ENCODE data around the gene TTC39B.
"Not testable (repeated sequence)": the region's sequence is repeated elsewhere in the genome, so short reads cannot be mapped to it uniquely, and the experiment has no call there.

TTC39B gene

DNA sequence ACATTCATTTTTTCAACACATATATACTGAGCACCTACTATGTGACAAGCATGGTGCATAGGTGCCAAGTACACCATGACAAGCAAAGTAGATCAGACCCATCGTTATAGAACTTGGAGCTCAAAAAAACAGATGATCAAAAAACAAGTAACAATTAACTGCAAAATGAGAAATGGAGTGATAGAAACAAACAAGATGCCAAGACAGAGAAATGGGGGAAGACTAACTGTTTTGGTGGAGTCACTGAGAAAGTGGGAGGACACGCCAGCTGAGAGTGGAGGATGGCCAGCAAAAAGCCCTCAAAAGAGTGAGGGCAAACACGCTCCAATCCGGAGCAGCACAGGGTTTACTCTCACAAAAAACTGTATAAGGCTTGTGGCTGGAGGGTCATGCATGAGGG, 50.6 kb downstream of the TTC39B start:
- no peak for DNase-seq

GRCh38 chr9:15253786-15254185, 53.2 kb downstream of the TTC39B start:
- no peak for DNase-seq

DNA sequence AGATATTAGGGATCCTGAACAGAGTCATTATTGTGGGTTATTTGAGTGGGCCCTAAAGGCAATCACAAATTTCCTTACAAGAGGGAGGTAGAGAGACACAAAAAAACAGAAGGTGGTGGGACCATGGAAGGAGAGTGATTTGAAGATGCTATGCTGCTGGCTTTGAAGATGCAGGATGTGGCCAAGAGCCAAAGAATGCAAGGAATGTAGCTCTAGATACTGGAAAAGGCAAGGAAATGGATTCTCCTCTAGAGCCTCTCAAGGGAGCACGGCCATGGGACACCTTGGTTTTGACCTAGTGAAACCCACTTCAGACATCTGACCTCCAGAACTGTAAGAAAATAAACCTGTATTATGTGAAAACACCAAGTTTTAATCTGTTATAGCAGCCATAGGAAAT, 53.8 kb downstream of the TTC39B start:
- DNase-seq, result no peak

DNA sequence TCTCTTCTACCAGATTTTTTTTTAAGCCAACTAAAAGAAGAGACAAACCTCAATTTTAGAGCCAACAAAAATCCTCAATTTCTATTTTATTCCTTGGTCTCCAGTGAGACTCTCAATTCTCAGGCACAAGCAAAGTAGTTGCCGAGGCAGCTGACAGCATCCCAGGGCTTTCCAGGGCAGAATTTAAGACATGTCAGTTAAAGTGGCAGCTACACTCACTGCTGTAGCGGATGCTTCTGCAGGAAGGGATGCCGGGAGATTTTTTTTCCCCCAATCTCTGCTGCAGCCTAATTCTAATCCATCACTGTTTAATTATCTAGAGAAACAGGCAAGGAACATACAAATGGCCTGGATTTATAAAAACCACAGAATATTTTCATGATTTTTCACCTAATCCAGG, 57.0 kb downstream of the TTC39B start:
- DNase-seq, result no peak

GRCh38 chr9:15249042-15249818, 57.8 kb downstream of the TTC39B start:
- DNase-seq, result no peak

DNA sequence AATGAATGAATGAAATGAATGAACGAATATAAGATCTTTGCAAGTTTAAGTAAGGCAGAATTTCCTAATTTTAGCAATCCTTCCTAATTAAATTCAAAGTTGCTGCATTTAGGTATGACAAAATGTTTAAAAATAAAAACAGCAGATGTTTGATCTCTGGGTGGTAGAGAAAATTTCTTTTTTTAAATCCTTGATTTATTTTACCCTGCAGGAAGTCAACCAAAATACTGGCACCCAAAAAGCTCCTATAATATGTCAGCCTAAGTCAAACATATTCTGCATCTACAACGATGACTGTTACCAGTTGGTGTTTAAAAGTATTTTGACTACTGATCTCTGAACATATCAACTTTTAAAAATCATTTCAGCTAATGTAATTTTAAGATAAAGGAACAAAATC, 58.4 kb downstream of the TTC39B start:
- no peak for DNase-seq

DNA sequence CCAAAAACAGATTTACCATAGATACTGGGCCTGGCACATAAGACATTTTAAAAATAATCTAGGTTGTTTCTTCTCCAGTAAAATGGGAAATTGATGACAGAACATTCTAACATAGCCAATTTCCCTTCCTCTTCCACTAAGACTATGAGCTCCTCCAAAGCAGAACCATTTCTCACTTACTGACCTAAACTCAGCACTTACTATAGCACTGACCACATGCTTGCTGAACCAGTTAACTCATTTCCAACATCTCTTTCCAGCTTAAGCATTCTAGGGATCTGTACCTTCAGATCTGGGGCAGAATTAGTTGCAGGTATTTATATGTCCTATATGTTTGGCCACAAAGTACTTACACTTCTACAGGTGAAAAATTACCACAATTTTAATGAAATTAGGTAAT, 58.9 kb downstream of the TTC39B start:
- no peak for DNase-seq

DNA sequence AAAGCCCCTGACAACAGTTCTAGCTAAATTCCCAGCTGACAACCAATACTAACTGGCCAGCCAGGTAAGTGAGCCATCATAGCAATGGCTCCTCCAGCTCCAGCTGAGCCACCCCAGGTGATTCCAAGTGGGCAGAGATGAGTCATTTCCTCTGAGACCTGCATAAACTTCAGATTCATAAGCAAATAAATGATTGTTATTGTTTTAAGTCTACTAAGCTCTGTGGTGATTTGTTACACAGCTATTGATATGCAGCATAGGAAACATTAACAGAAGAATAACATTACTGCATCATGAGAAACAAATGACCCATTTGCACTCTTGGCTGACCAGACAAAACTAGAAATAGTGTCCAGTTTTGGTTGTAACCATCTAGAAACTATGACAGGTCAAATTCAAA, 60.3 kb downstream of the TTC39B start:
- peak; percentile 7 for DNase-seq

GRCh38 chr9:15246243-15246642, 60.8 kb downstream of the TTC39B start:
- no peak for DNase-seq

DNA sequence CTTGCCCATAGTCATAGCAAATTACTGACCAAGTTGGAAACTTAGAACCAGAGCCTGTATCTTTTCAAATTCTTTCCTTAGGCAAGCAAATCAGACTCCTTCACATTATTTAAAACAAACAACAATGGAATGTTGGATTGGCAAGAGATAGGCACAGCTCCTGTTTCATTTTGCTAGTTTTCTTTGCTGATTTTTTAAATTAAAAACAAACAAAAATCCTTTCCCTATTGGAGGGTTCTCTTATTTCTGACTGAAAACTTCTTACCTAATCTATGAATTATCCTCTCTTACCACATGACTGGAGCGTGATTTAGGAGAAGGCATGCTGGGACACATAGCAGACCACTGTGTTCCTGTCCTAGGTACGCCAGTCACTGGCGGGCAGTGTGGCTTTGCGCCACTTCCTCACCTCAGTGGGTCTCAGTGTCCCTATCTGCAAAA, 63.0 kb downstream of the TTC39B start:
- no peak for DNase-seq

DNA sequence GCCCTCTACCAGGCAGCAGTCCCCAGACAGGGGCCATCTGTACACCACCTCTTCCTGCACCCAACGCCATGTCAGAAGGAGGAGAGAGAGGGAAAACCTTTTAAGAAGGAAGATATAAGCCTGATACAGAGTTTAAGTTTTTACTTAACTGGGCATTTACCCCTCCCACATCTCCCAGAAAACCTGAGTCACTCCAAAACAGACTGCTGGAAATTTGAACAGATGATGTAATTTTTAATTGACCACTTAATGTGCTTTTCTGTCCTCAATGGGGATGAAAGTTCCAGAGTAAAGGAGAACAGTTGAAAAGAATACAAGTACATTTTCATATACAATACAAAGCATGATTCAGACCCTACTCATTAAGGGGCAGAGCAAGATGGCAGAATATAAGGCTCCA, 63.9 kb downstream of the TTC39B start:
- no peak for DNase-seq

- no peak for DNase-seq
Measured at GRCh38 chr9:15240927-15241326, 66.1 kb downstream of the TTC39B start.

DNA sequence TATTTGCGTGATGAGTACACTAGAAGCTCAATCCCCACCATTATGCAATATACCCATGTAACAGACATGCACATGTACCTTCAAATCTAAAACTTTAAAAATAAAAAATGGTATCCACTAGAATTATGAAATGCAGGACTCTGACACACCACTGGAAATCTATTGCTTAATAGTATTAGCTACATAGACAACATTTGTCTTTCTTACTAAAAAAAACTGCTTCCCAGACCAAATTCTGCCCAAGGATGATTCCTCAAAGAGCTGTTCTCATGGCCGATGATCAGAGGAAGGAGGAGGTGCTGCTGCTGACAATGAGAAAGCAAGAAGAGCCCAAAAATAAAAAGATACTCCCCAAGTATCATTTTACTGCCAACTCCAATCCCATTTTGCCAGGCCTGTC, 67.2 kb downstream of the TTC39B start:
- no peak for DNase-seq

DNA sequence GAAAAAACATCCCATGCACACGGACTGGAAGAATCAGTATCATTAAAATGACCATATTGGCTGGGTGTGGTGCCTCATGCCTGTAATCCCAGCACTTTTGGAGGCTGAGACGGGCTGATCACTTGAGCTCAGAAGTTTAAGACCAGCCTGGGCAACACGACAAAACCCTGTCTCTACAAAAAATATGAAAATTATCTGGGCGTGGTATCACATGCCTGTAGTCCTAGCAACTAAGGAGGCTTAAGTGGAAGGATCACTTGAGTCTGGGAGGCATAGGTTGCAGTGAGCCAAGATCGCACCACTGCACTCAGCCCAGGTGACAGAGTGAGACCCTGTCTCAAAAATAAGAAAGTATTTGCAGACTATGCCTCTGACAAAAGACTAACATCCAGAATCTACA, 68.4 kb downstream of the TTC39B start:
- no peak for DNase-seq

DNA sequence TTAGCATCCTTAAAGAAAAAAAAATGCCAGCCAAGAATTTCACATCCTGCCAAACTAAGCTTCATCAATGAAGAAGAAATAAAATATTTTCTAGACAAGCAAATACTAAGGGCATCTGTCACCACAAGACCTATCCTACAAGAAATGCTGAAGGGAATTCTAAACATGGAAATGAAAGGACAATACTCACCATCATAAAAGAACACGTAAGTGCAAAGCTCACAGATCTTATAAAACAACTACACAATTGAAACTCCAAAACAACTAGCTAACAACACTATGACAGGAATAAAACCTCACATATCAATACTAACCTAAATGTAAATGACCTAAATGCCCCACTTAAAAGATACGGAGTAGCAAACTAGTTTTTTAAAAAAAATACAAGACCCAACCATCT, 71.4 kb downstream of the TTC39B start:
- no peak for DNase-seq

GRCh38 chr9:15233941-15234490, 73.0 kb downstream of the TTC39B start:
- not testable (repeated sequence) for DNase-seq

DNA sequence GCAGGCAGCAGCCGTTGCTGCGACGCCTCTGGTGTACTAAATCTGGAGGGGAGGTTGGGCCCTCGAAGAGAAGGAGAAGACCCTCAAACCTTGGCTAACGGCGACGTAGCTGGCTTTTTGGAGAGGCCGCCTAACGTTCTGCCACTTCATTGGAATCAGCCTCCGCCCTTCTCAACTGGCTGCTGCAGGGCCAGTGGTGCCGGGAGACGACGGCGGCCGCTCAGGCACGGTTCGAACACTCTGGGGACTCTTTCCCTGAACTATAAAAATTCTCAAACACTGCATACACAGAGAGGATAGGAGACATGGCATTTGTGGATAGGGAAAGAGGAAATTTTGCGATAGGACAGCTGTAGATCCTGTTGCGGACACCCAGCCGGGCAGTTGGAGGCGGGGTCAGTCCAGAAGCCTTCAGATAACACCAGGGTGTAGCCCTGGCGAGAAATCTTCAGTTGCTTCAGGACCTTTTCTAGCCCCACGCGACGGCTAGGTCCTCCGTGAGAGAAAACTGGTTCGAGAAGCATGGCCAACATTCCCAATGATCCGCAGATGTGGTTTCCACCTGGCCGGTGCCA, 74.2 kb downstream of the TTC39B start:
- DNase-seq, result not testable (repeated sequence)

DNA sequence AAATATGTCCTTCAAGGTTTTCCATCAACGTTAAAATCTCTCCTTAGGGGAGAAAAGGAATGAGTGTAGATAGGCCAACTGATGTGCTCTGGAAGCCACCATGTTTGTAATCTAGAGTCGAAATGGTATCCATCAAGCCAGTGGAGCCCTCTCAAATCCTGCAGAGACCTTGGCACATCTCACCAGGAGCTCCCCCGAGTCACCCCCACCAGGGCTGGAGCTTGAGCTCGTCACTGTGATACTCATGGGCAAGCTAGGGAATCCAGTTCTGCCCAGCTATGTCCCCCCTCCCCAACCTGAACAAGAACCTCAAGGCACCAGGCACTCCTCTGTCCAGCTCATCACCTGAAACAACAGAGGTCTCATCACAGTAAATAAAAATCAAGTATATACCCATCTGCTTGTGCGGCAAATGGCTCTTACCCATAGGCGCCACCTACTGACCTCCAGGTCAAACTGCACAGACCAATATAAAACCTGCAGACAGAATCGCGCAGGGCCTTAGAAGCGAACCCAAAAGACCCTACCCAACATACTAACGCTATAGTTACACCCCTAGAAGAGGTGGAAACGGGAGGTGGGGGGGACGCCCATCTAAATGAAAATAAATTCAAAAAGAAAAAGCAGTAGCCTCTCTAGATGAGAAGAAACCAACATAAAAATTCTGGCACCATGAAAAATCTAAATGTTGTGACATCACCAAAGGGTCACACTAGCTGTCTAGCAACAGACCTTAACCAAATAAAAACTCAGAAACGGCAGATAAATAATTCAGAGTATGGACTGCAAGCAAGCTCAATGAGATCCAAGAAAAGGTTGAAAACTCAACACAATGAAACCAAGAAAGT, 75.0 kb downstream of the TTC39B start:
- DNase-seq, result peak; percentile 45

GRCh38 chr9:15229409-15229808, 77.6 kb downstream of the TTC39B start:
- no peak for DNase-seq

DNA sequence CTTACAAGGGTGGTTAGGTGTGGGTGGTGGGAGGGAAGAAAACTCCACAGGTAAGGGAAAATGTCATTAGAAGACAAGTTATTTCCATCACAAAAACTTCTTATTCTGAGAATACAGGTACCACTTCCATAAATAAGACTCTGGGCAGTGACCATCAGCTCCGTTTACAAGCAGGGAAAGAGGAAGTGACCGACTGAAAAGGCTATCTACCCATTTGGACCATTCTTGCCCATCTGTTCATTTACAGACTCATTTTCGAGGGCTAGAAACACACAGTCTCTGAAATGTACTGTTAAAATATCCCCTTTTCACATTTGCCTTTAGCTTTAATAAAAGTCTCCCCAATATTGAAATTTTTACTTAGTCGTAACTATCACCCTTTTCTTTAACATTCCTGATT, 79.5 kb downstream of the TTC39B start:
- DNase-seq, result no peak

DNA sequence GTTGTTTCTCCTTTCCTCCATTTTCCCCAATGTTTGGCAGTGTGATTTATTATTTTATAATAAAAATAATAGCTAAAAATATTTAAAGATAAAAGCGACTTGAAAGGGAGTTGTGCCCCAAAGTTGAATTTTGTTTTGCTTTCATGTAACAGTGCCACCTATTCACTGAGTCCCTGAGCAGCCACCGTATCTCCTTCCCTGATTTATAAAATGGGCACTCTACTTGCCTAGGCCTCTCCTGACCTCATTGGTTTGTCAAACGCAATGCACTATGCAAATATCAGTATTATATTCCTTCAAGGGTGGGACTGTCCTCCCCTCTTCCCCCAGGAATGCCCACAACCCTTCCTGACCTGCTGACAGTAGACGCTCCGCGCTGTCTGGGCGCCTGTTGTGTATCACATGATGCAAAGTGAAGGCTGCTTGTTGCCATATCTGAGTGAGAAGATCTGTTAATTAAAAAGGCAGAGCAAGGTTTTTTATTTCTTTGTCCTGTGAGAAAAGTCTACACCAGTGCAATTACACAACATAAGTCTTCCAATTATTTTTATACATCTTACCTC, 81.4 kb downstream of the TTC39B start:
- DNase-seq, result no peak

DNA sequence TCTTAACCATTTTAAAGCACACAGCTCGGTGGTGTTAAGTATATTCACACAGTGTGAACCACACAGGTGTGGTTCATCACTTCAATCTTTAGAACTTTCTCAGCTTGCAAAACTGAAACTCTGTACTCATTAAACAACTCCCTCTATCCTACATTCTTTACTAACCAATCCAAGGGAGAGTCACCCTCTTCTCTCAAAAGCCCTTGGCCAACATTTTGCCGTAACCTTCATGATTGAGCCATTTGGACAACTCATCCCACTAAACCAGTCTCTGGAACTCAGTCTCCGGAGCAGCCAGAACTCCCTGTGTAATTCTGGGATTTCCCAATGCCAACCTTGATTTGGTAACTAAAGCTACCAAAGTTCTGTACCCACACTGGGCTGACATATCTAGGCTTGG, 84.7 kb downstream of the TTC39B start:
- no peak for DNase-seq

DNA sequence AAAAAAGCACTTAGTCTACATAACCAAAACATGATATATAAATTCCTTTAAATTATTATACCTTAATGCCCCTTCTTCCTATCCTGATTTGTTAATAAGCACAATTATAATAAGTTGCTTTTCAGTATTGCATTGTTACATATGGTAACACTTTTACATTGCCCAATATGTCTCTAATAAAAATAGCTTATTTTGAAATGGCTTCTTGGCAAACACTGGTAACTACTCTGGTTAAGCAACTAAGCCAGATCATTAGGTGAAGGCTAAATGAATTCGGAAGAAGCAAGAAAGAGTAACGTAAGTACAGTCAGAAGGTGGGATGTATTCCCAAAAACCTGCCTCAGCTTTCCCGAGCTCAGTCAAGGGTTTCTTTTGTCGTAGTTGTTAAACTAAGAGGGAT, 85.3 kb downstream of the TTC39B start:
- no peak for DNase-seq

All from stimulated activated CD4-positive, alpha-beta T cell treated with anti-CD3 and anti-CD28 coated beads, Interleukin-15, amount 100 ng/mL, for 24 hours (primary cell).